Caco-2 (cell line): ENCODE results near the gene TDRKH. TPM values are rescaled to one million over a fixed set of nuclear protein-coding genes. Genes with fewer than 3 reads are reported as not detected.

ENCODE experiments used
- BruUV-seq: library from RNA; stranded (reverse); fragments of 400-500 nt; replicated peaks from 2 replicates; lab custom pipeline; 2021; lab: Mats Ljungman, UMichigan
- CTCF ChIA-PET: fragments of 300-600 bp; sonication (Branson Sonifier 250); formaldehyde crosslinking; loops from one replicate; lab custom pipeline; 2022; ENCODE audit warnings: antibody characterized with exemption; lab: Charles Lee
- POLR2A ChIA-PET: fragments of 300-600 bp; sonication (Branson Sonifier 250); formaldehyde crosslinking; loops from one replicate; lab custom pipeline; 2022; ENCODE audit warnings: antibody characterized with exemption; lab: Charles Lee
- DNase-seq, 2 experiments: peaks; one replicate each; pipeline versions ENCODE4 v3.0.0 to v3.0.0-alpha.2; 2020 to 2022
- H3K27me3 ChIP-seq: replicated peaks from 2 replicates; pipeline ENCODE4 v1.6.0; 2011; ENCODE audit warnings: low read length; ENCODE audit not compliant: control insufficient read depth, insufficient read depth
- H3K36me3 ChIP-seq: 2 replicates; pipeline ENCODE4 v1.5.1; 2011; ENCODE audit warnings: low read length; ENCODE audit not compliant: control insufficient read depth, insufficient read depth
- H3K4me1 ChIP-seq: fragments of 250-450 bp; sonication (Bioruptor Pico); 2 replicates; pipeline ENCODE4 v1.5.1; 2020; ENCODE audit warnings: mild to moderate bottlenecking
- H3K4me3 ChIP-seq: 2 replicates; pipeline ENCODE4 v1.5.1; 2011; ENCODE audit warnings: low read depth, mild to moderate bottlenecking, control low read depth, low read length
- H3K9me3 ChIP-seq: fragments of 250-450 bp; sonication (Bioruptor Pico); 2 replicates; pipeline ENCODE4 v1.5.1; 2020; ENCODE audit warnings: mild to moderate bottlenecking, moderate library complexity
- H3K27ac Mint-ChIP-seq: one replicate; pipeline ENCODE4 v1.8.0; 2022; ENCODE audit warnings: mixed read lengths; ENCODE audit not compliant: unreplicated experiment
- H3K27me3 Mint-ChIP-seq: one replicate; pipeline ENCODE4 v1.8.0; 2022; ENCODE audit warnings: mixed read lengths; ENCODE audit not compliant: insufficient read depth, unreplicated experiment
- H3K36me3 Mint-ChIP-seq: one replicate; pipeline ENCODE4 v1.8.0; 2022; ENCODE audit warnings: mild to moderate bottlenecking, mixed read lengths; ENCODE audit not compliant: insufficient read depth, unreplicated experiment
- H3K4me1 Mint-ChIP-seq: one replicate; pipeline ENCODE4 v1.8.0; 2022; ENCODE audit warnings: low read depth, mixed read lengths; ENCODE audit not compliant: unreplicated experiment
- H3K4me3 Mint-ChIP-seq: one replicate; pipeline ENCODE4 v1.8.0; 2022; ENCODE audit warnings: mild to moderate bottlenecking, moderate library complexity, mixed read lengths; ENCODE audit not compliant: unreplicated experiment
- H3K9me3 Mint-ChIP-seq: one replicate; pipeline ENCODE4 v1.8.0; 2022; ENCODE audit warnings: mixed read lengths; ENCODE audit not compliant: unreplicated experiment
- intact Hi-C: fragments of 100-400 bp; cut with micrococcal nuclease; formaldehyde crosslinking; loops from one replicate; pipeline ENCODE4 v1.10.0; 2022; ENCODE audit not compliant: unreplicated experiment
- total RNA-seq: library from RNA; stranded (reverse); gene quantifications from 2 replicates; pipeline ENCODE4 v1.2.3, GENCODE V29; 2022
- TF ChIP-seq, protein P1 (sequence below), 2 experiments: fragments of 200-600 bp in 1 of 2; IDR thresholded peaks; 1 replicate in 1 of 2; 2 replicates in 1 of 2; pipeline versions ENCODE4 v1.5.1 to v1.8.0; 2011 to 2022; ENCODE audit warnings: antibody characterized with exemption in 1 of 2, control low read depth in 1 of 2, inconsistent platforms in 1 of 2, low read depth in 1 of 2, low read length in 1 of 2, mild to moderate bottlenecking in 1 of 2, moderate library complexity in 1 of 2; ENCODE audit not compliant: insufficient read depth in 1 of 2, severe bottlenecking in 1 of 2, unreplicated experiment in 1 of 2

Gene TDRKH
- total RNA-seq, 1 experiment from 2014 or later, result 15.0 TPM

DNA sequence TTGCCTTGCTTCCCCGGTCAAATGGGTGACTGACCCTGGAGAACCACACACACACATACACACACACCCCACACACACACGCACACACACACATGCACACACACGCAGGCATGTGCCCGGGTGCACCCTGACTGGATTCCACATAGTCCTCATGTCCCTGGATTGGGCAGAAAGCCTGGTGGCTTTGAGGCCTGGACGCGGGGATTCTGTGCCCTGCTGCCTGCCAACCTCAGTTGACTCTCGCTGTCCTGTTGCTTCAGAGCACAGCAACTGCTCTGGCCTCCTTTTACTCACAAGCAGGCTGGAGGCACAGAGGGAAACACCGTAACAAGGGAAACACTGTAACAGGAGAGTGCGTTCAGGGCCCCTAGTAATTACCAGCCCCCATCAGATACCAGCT is 34.9 kb upstream of the TDRKH start:
- no peak for DNase-seq
- BruUV-seq, result no TSS peak
- ChIA-PET POLR2A (no interaction called here), CTCF (no interaction called here)
- Histone ChIP-seq H3K4me3 (no peak overlapping the region), H3K4me1 (no peaks in the 10 kb centered on the region), H3K9me3 (no peaks in the 10 kb centered on the region), H3K27me3 (no peaks in the 10 kb centered on the region; the same call in none of the 2 replicates), H3K36me3 (no peaks in the 10 kb centered on the region)
- no peak overlapping the region for H3K27ac Mint-ChIP-seq
- intact Hi-C loops, result no loop called here
- TF ChIP-seq, protein P1, sequence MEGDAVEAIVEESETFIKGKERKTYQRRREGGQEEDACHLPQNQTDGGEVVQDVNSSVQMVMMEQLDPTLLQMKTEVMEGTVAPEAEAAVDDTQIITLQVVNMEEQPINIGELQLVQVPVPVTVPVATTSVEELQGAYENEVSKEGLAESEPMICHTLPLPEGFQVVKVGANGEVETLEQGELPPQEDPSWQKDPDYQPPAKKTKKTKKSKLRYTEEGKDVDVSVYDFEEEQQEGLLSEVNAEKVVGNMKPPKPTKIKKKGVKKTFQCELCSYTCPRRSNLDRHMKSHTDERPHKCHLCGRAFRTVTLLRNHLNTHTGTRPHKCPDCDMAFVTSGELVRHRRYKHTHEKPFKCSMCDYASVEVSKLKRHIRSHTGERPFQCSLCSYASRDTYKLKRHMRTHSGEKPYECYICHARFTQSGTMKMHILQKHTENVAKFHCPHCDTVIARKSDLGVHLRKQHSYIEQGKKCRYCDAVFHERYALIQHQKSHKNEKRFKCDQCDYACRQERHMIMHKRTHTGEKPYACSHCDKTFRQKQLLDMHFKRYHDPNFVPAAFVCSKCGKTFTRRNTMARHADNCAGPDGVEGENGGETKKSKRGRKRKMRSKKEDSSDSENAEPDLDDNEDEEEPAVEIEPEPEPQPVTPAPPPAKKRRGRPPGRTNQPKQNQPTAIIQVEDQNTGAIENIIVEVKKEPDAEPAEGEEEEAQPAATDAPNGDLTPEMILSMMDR (IDR thresholded peaks at IDR 0.05; ENCODE audit: insufficient read depth in 1 of 2, low read depth in 1 of 2, low read length in 1 of 2, severe bottlenecking in 1 of 2, unreplicated experiment in 1 of 2), result no peak
- peaks cover 4% of the 10 kb centered on the region for H3K36me3 Mint-ChIP-seq
- no peak overlapping the region for H3K4me3 Mint-ChIP-seq
- H3K4me1 Mint-ChIP-seq, result peaks cover 12% of the 10 kb centered on the region
- no peaks in the 10 kb centered on the region for H3K9me3 Mint-ChIP-seq
- no peaks in the 10 kb centered on the region for H3K27me3 Mint-ChIP-seq

DNA sequence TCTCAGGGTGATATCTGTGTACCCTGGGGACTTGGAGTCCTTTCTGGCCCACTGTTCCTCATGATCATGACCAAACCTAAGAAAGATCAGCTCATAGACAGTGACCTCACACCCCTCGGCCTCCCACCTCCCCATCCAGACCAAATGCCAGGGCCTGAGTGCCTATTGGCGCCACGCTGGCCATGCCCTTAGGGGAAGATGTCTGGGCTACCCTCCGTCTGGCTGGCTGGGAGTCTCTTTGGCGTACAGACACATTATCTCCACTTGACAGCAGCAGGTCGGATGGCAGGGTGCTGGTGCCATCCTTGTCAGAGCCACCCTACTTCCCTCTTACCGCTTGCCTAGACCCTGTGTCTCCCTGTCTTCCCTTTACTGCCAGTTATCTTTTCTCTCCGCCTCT is 32.9 kb upstream of the TDRKH start:
- Mint-ChIP-seq H3K9me3 (no peaks in the 10 kb centered on the region), H3K4me3 (no peak overlapping the region), H3K4me1 (no peaks in the 10 kb centered on the region), H3K27me3 (no peaks in the 10 kb centered on the region), H3K27ac (no peak overlapping the region), H3K36me3 (no peaks in the 10 kb centered on the region)
- H3K4me3 ChIP-seq, result no peak overlapping the region
- TF ChIP-seq, protein P1 (IDR thresholded peaks at IDR 0.05; ENCODE audit: insufficient read depth in 1 of 2, low read depth in 1 of 2, low read length in 1 of 2, severe bottlenecking in 1 of 2, unreplicated experiment in 1 of 2), result no peak
- ChIA-PET CTCF (no interaction called here), POLR2A (no interaction called here)
- intact Hi-C loops, result no loop called here
- no peaks in the 10 kb centered on the region for H3K9me3 ChIP-seq
- no peaks in the 10 kb centered on the region; the same call in none of the 2 replicates for H3K27me3 ChIP-seq
- no peak for DNase-seq
- BruUV-seq, result no TSS peak
- no peaks in the 10 kb centered on the region for H3K36me3 ChIP-seq
- no peaks in the 10 kb centered on the region for H3K4me1 ChIP-seq

DNA sequence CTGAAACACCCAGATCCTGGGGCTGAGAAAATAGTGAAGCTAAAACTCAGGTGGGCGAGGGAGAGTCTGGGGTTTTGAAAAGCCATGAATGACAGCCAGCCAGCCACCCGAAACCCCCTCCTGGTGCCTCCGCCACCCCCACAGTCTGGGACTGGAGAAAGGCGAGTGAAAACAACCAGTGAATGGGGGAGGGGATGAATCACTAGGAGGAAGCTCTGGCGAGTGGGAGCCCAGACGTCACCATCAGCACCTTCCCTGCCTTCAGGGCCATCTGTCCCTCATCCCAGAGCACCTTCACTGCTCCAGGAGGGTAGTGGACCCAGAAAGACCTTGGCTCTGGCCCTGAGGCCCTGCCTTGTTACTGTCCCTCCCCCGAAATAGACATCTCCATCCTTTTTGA is 32.1 kb upstream of the TDRKH start:
- Histone ChIP-seq H3K27me3 (no peaks in the 10 kb centered on the region; the same call in none of the 2 replicates), H3K4me3 (no peak overlapping the region), H3K9me3 (no peaks in the 10 kb centered on the region), H3K36me3 (no peaks in the 10 kb centered on the region), H3K4me1 (no peaks in the 10 kb centered on the region)
- TF ChIP-seq, protein P1 (IDR thresholded peaks at IDR 0.05; ENCODE audit: insufficient read depth in 1 of 2, low read depth in 1 of 2, low read length in 1 of 2, severe bottlenecking in 1 of 2, unreplicated experiment in 1 of 2), result no peak
- BruUV-seq, result no TSS peak
- no peaks in the 10 kb centered on the region for H3K36me3 Mint-ChIP-seq
- H3K27me3 Mint-ChIP-seq, result no peaks in the 10 kb centered on the region
- no peak overlapping the region for H3K27ac Mint-ChIP-seq
- DNase-seq, result no peak
- no peak overlapping the region for H3K4me3 Mint-ChIP-seq
- intact Hi-C loops, result no loop called here
- H3K9me3 Mint-ChIP-seq, result no peaks in the 10 kb centered on the region
- no peaks in the 10 kb centered on the region for H3K4me1 Mint-ChIP-seq
- ChIA-PET CTCF (no interaction called here), POLR2A (no interaction called here)
